IMR-90 (cell line): ENCODE measurements around the gene PALLD.

ENCODE experiments used
- BHLHE40 ChIP-seq: fragments of 150-350 bp; IDR thresholded peaks from 2 replicates; pipeline ENCODE4 v1.6.1; 2016; ENCODE audit warnings: mild to moderate bottlenecking, low read depth, low read length
- CTCF ChIP-seq: conservative IDR thresholded peaks from 2 replicates; pipeline ENCODE4 v1.5.1; 2012; ENCODE audit warnings: mild to moderate bottlenecking, low read depth, low read length, improper control_type of control experiment
- POLR2A ChIP-seq: IDR thresholded peaks from 2 replicates; pipeline ENCODE4 v1.6.1; 2012; ENCODE audit warnings: mild to moderate bottlenecking, low read depth, low read length
- RCOR1 ChIP-seq: IDR thresholded peaks from 2 replicates; pipeline ENCODE4 v1.6.1; 2012; ENCODE audit warnings: mild to moderate bottlenecking, low read length, improper control_type of control experiment; ENCODE audit not compliant: insufficient replicate concordance

- TF ChIP-seq POLR2A (no peak), CTCF (no peak), RCOR1 (no peak), BHLHE40 (no peak)
Measured at GRCh38 chr4:168623011-168623410, 126.2 kb downstream of the PALLD start.
